Lower leg skin (tissue), 4 donors: ENCODE data around the gene FAM151B. TPM values are rescaled to one million over a fixed set of nuclear protein-coding genes. Genes with fewer than 3 reads are reported as not detected.

ENCODE experiments used
- DNase-seq, 2 donors: peaks; one replicate each; pipeline ENCODE4 v3.0.0-alpha.2; 2019; ENCODE audit warnings: low spot score in 2 of 2
- H3K4me3 ChIP-seq: fragments of 200-600 bp; sonication (generic); 2 replicates; pipeline ENCODE4 v1.5.1; 2017; ENCODE audit warnings: mild to moderate bottlenecking, low read depth; ENCODE audit not compliant: poor library complexity, severe bottlenecking
- POLR2A ChIP-seq, 2 donors: fragments of 450-650 bp; IDR thresholded peaks; one replicate each; pipeline ENCODE4 v1.6.1; 2016 to 2017; ENCODE audit warnings: antibody characterized with exemption in 2 of 2, mild to moderate bottlenecking in 1 of 2, moderate library complexity in 1 of 2
- WGBS, 2 donors: methylation state at CpG; one replicate each; pipeline ENCODE4 v1.1.5; 2018; 5-methylcytosine and 5-hydroxymethylcytosine counted together
- intact Hi-C: fragments of 100-400 bp; cut with DNase I; formaldehyde crosslinking; loops from one replicate; pipeline ENCODE4 v1.15.0; 2023; ENCODE audit warnings: low total_unique reads
- total RNA-seq, 4 donors: library from RNA; depleted of rRNA; stranded (reverse); fragments of >200 nt; gene quantifications; one replicate each; pipeline ENCODE4 v1.1.0, GENCODE V29; 2016
- TF ChIP-seq, protein P1 (sequence below), 3 donors: fragments of 450-650 bp; IDR thresholded peaks; one replicate each; pipeline ENCODE4 v1.5.1; 2016; ENCODE audit warnings: antibody characterized with exemption in 3 of 3, mild to moderate bottlenecking in 3 of 3, moderate library complexity in 2 of 3

Gene FAM151B
- total RNA-seq, 4 donors from 2014 or later = 0.38 to 2.1 (median 1.3) TPM

- intact Hi-C loops = no loop called here
- DNase-seq = no peak
- 91 to 100% methylated on average over 2 of the region's 2 CpGs for WGBS, 2 donors
- TF ChIP-seq POLR2A (IDR thresholded peaks at IDR 0.05) = no peak
- TF ChIP-seq, protein P1, sequence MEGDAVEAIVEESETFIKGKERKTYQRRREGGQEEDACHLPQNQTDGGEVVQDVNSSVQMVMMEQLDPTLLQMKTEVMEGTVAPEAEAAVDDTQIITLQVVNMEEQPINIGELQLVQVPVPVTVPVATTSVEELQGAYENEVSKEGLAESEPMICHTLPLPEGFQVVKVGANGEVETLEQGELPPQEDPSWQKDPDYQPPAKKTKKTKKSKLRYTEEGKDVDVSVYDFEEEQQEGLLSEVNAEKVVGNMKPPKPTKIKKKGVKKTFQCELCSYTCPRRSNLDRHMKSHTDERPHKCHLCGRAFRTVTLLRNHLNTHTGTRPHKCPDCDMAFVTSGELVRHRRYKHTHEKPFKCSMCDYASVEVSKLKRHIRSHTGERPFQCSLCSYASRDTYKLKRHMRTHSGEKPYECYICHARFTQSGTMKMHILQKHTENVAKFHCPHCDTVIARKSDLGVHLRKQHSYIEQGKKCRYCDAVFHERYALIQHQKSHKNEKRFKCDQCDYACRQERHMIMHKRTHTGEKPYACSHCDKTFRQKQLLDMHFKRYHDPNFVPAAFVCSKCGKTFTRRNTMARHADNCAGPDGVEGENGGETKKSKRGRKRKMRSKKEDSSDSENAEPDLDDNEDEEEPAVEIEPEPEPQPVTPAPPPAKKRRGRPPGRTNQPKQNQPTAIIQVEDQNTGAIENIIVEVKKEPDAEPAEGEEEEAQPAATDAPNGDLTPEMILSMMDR (IDR thresholded peaks at IDR 0.05) = no peak
- no peak overlapping the region for H3K4me3 ChIP-seq
Observed at GRCh38 chr5:80480354-80480753, 7.5 kb upstream of the FAM151B start.

DNA sequence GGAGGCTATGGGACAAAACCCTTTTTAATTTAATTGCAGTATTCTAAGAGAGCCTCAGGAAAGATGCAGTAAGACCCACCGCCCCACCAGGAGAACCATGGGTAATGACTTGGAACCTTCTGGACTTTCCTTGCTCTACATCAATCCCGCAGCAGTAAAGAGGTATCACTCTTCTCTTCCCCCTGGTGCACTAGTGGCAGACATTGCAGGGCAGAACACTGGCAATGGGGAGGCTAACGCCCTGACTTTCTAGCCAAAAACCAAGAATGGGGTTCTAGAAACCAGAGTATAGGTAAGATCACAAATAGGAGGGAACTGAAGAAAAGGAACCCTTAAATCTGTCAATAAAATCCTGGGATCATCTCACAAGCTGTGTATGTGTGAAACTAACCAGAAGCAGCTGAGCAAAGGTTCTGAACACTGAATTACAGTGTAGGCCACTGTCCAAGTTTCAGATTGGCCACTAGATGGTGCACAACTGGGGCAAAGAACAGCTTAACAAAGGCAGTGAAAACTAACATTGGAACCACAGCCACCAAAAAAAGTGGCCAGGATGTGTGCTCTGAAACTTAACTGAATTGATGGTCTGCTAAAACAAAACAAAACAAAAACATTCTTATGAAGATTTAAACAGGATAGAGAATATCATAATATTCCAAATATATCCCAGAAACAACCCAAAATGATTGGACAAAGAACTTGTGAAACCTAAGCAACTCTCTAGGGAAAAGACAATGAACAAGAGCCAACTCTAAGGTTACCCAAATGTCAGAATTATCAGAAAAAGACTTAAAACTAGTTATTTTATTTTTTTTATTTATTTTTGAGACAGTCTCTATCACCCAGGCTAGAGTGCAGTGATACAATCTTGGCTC lies 6.6 kb upstream of the FAM151B start:
- WGBS, 2 donors = 98 to 99% methylated on average over 3 of the region's 3 CpGs

GRCh38 chr5:80482578-80482977 lies 5.3 kb upstream of the FAM151B start:
- TF ChIP-seq, protein P1 (IDR thresholded peaks at IDR 0.05) = no peak
- no peak for TF ChIP-seq POLR2A (IDR thresholded peaks at IDR 0.05)
- no peak overlapping the region for H3K4me3 ChIP-seq
- 74 to 79% methylated on average over 4 of the region's 4 CpGs for WGBS, 2 donors
- intact Hi-C loops = no loop called here
- DNase-seq = no peak

More for the DNA sequence above, 6.6 kb upstream of the FAM151B start:
- TF ChIP-seq, protein P1 (IDR thresholded peaks at IDR 0.05) = no peak
- TF ChIP-seq POLR2A (IDR thresholded peaks at IDR 0.05) = no peak
- DNase-seq = no peak
- intact Hi-C loops = no loop called here
- no peak overlapping the region for H3K4me3 ChIP-seq

GRCh38 chr5:80483636-80484232 lies 4.2 kb upstream of the FAM151B start:
- DNase-seq = no peak
- 97 to 98% methylated on average over 3 of the region's 3 CpGs for WGBS, 2 donors

GRCh38 chr5:80487444-80487828 lies 464 bp upstream of the FAM151B start:
- H3K4me3 ChIP-seq = peak overlapping the region; percentile 56
- WGBS, 2 donors = 54 to 55% methylated on average over 18 of the region's 18 CpGs
- TF ChIP-seq, protein P1 (IDR thresholded peaks at IDR 0.05) = no peak
- TF ChIP-seq POLR2A (IDR thresholded peaks at IDR 0.05) = no peak
- intact Hi-C loops = no loop called here
- DNase-seq = no peak

More at GRCh38 chr5:80483636-80484232, 4.2 kb upstream of the FAM151B start:
- TF ChIP-seq POLR2A (IDR thresholded peaks at IDR 0.05) = no peak
- intact Hi-C loops = no loop called here
- no peak overlapping the region for H3K4me3 ChIP-seq

DNA sequence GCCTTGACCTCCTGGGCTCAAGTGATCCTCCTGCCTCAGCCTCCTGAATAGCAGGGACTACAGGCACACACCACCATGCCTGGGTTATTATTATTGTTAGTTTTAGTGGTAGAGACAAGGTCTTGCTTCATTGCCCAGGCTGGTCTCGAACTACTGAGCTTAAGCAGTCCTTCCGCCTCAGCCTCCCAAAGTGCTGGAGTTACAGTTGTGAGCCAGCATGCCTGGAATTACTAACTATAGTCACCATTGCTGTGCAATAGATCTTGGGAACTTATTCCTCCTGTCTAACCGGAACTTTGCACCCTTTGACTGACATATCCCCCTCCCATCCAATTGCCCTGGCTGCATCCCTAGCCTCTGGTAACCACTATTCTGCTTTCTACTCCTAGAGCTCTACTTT lies 3.4 kb downstream of the FAM151B start:
- WGBS, 2 donors = 94 to 99% methylated on average over 3 of the region's 3 CpGs
- DNase-seq = no peak
- intact Hi-C loops = no loop called here
- no peak for TF ChIP-seq POLR2A (IDR thresholded peaks at IDR 0.05)
- TF ChIP-seq, protein P1 (IDR thresholded peaks at IDR 0.05) = no peak
- H3K4me3 ChIP-seq = no peak overlapping the region
